HEK293 (cell line): Measurements from ENCODE around the gene PLSCR5.

Experiments
- CTCF ChIP-seq: fragments of 450-650 bp; formaldehyde crosslinking; IDR thresholded peaks from 2 replicates; pipeline ENCODE4 v1.5.1; 2016; ENCODE audit warnings: missing biosample characterization, missing genetic modification characterization
- SP2 ChIP-seq: fragments of 450-650 bp; formaldehyde crosslinking; IDR thresholded peaks from 2 replicates; pipeline ENCODE4 v1.5.1; 2016; ENCODE audit warnings: missing biosample characterization, missing genetic modification characterization
- SP7 ChIP-seq: fragments of 450-650 bp; formaldehyde crosslinking; IDR thresholded peaks from 2 replicates; pipeline ENCODE4 v1.5.1; 2016; ENCODE audit warnings: missing biosample characterization, missing genetic modification characterization
- ZBTB20 ChIP-seq: fragments of 450-650 bp; formaldehyde crosslinking; IDR thresholded peaks from 2 replicates; pipeline ENCODE4 v1.5.1; 2016; ENCODE audit warnings: missing biosample characterization, missing genetic modification characterization
- ZBTB49 ChIP-seq: fragments of 450-650 bp; formaldehyde crosslinking; IDR thresholded peaks from 2 replicates; pipeline ENCODE4 v1.5.1; 2016; ENCODE audit warnings: missing biosample characterization, missing genetic modification characterization, low read depth
- ZNF112 ChIP-seq: fragments of 450-650 bp; formaldehyde crosslinking; IDR thresholded peaks from 2 replicates; pipeline ENCODE4 v1.5.0; 2017; ENCODE audit warnings: missing biosample characterization, missing genetic modification characterization
- TF ChIP-seq, protein P1 (sequence below): fragments of 450-650 bp; formaldehyde crosslinking; IDR thresholded peaks from 2 replicates; pipeline ENCODE4 v1.5.1; 2016; ENCODE audit warnings: missing biosample characterization, missing genetic modification characterization

DNA sequence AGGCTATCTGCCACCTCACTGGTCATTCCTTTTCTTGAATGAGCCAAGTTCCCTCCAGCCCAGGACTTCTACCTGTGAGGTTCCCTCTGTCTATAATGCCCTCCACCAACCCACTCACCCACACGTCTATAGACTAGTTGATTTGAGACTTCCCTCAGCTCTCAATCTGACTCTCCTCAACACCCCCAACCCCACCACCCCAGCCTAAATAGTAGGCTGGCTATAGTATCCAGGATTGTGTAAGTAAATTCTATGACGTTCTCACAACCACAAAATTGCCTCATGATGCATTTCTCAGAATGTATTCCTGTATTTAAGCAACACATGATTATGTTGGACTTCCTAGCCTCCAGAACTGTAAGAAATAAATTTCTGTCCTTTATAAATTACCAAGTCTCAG is 63.0 kb downstream of the PLSCR5 start:
- TF ChIP-seq, protein P1, sequence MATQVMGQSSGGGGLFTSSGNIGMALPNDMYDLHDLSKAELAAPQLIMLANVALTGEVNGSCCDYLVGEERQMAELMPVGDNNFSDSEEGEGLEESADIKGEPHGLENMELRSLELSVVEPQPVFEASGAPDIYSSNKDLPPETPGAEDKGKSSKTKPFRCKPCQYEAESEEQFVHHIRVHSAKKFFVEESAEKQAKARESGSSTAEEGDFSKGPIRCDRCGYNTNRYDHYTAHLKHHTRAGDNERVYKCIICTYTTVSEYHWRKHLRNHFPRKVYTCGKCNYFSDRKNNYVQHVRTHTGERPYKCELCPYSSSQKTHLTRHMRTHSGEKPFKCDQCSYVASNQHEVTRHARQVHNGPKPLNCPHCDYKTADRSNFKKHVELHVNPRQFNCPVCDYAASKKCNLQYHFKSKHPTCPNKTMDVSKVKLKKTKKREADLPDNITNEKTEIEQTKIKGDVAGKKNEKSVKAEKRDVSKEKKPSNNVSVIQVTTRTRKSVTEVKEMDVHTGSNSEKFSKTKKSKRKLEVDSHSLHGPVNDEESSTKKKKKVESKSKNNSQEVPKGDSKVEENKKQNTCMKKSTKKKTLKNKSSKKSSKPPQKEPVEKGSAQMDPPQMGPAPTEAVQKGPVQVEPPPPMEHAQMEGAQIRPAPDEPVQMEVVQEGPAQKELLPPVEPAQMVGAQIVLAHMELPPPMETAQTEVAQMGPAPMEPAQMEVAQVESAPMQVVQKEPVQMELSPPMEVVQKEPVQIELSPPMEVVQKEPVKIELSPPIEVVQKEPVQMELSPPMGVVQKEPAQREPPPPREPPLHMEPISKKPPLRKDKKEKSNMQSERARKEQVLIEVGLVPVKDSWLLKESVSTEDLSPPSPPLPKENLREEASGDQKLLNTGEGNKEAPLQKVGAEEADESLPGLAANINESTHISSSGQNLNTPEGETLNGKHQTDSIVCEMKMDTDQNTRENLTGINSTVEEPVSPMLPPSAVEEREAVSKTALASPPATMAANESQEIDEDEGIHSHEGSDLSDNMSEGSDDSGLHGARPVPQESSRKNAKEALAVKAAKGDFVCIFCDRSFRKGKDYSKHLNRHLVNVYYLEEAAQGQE (tag by site-specific recombination), result no peak
- TF ChIP-seq CTCF (no peak), SP2 (tag by site-specific recombination) (no peak), ZNF112 (no peak), ZBTB49 (no peak), ZBTB20 (tag by site-specific recombination) (no peak), SP7 (tag by site-specific recombination) (no peak)
